A673 (cell line): ENCODE data around the gene SMAP2. TPM values are rescaled to one million over a fixed set of nuclear protein-coding genes. Genes with fewer than 3 reads are reported as not detected.

Source experiments
- BruUV-seq: library from RNA; stranded (reverse); fragments of 400-500 nt; replicated peaks from 2 replicates; lab custom pipeline; 2021; lab: Mats Ljungman, UMichigan
- CTCF ChIA-PET: fragments of 300-600 bp; sonication (Branson Sonifier 250); formaldehyde crosslinking; loops from one replicate; lab custom pipeline; 2022; ENCODE audit warnings: antibody characterized with exemption; lab: Charles Lee
- POLR2A ChIA-PET: fragments of 300-600 bp; sonication (Branson Sonifier 250); formaldehyde crosslinking; loops from one replicate; lab custom pipeline; 2022; ENCODE audit warnings: antibody characterized with exemption; ENCODE audit not compliant: low non-redundant PET; lab: Charles Lee
- DNase-seq: peaks from one replicate; pipeline ENCODE4 v3.0.0-alpha.2; 2015; ENCODE audit warnings: low spot score
- H3K27ac ChIP-seq: fragments of 200-600 bp; sonication (generic); 2 replicates; pipeline ENCODE4 v1.5.1; 2016; ENCODE audit warnings: mixed run types, low read depth, mild to moderate bottlenecking, mixed read lengths, antibody characterized with exemption, low read length; ENCODE audit not compliant: poor library complexity, severe bottlenecking
- H3K27me3 ChIP-seq: fragments of 200-600 bp; sonication (generic); replicated peaks from 2 replicates; pipeline ENCODE4 v1.6.1; 2017; ENCODE audit warnings: mixed run types, low read depth, mild to moderate bottlenecking, mixed read lengths, antibody characterized with exemption, low read length; ENCODE audit not compliant: insufficient read depth, poor library complexity
- H3K36me3 ChIP-seq: fragments of 200-600 bp; sonication (generic); 2 replicates; pipeline ENCODE4 v1.6.1; 2016; ENCODE audit warnings: mixed run types, mild to moderate bottlenecking, mixed read lengths, antibody characterized with exemption, low read length; ENCODE audit not compliant: insufficient read depth, poor library complexity, severe bottlenecking
- H3K4me1 ChIP-seq: fragments of 200-600 bp; sonication (generic); 2 replicates; pipeline ENCODE4 v1.6.1; 2017; ENCODE audit warnings: mixed run types, mild to moderate bottlenecking, mixed read lengths, antibody characterized with exemption, low read length; ENCODE audit not compliant: insufficient read depth, poor library complexity, severe bottlenecking
- H3K4me3 ChIP-seq: fragments of 200-600 bp; sonication (generic); 2 replicates; pipeline ENCODE4 v1.5.1; 2016; ENCODE audit warnings: low read depth, mixed run types, mild to moderate bottlenecking, mixed read lengths, low read length; ENCODE audit not compliant: poor library complexity, severe bottlenecking
- H3K9me3 ChIP-seq: fragments of 200-600 bp; sonication (generic); 2 replicates; pipeline ENCODE4 v1.6.1; 2016; ENCODE audit warnings: mixed run types, low read depth, mild to moderate bottlenecking, mixed read lengths, antibody characterized with exemption, low read length; ENCODE audit not compliant: poor library complexity, severe bottlenecking
- CTCF ChIP-seq: fragments of 300-800, 200-600 bp; sonication (generic); conservative IDR thresholded peaks from 2 replicates; pipeline ENCODE4 v1.5.1; 2017; ENCODE audit warnings: low read depth, mild to moderate bottlenecking, antibody characterized with exemption, low read length, moderate library complexity, mixed read lengths
- EZH2 ChIP-seq: fragments of 200-600 bp; sonication (generic); IDR thresholded peaks from 2 replicates; pipeline ENCODE4 v1.6.1; 2017; ENCODE audit warnings: borderline replicate concordance, low read depth, mild to moderate bottlenecking, mixed read lengths, antibody characterized with exemption, low read length; ENCODE audit not compliant: poor library complexity, severe bottlenecking
- intact Hi-C: fragments of 100-400 bp; cut with micrococcal nuclease; formaldehyde crosslinking; loops from one replicate; pipeline ENCODE4 v1.10.0; 2022; ENCODE audit not compliant: unreplicated experiment
- total RNA-seq: library from RNA; stranded (reverse); gene quantifications from 2 replicates; pipeline ENCODE4 v1.2.3, GENCODE V29; 2021

Gene SMAP2
- total RNA-seq, 1 experiment from 2014 or later, result 58.5 TPM

GRCh38 chr1:40350391-40350790 is 23.1 kb upstream of the SMAP2 start:
- Histone ChIP-seq H3K9me3 (no peaks in the 10 kb centered on the region), H3K36me3 (no peaks in the 10 kb centered on the region), H3K27me3 (no peaks in the 10 kb centered on the region), H3K4me1 (no peaks in the 10 kb centered on the region), H3K4me3 (no peak overlapping the region), H3K27ac (no peak overlapping the region)
- TF ChIP-seq CTCF (no peak), EZH2 (no peak)
- DNase-seq, result no peak
- no TSS peak for BruUV-seq
- CTCF ChIA-PET, result no interaction called here
- POLR2A ChIA-PET, result no interaction called here
- intact Hi-C loops, result no loop called here

- BruUV-seq, result no TSS peak
- Histone ChIP-seq H3K4me3 (no peak overlapping the region), H3K27me3 (no peaks in the 10 kb centered on the region), H3K9me3 (no peaks in the 10 kb centered on the region), H3K36me3 (no peaks in the 10 kb centered on the region), H3K4me1 (no peaks in the 10 kb centered on the region), H3K27ac (no peak overlapping the region)
- CTCF ChIA-PET, result interaction anchor here (0.8 kb wide), 1 partner anchor 198 kb away, joined by 3 read pairs; no protein-coding TSS in a partner anchor
- intact Hi-C loops, result no loop called here
- TF ChIP-seq EZH2 (no peak), CTCF (no peak)
- no peak for DNase-seq
- POLR2A ChIA-PET, result no interaction called here
Measured at GRCh38 chr1:40351124-40351523, 22.4 kb upstream of the SMAP2 start.

DNA sequence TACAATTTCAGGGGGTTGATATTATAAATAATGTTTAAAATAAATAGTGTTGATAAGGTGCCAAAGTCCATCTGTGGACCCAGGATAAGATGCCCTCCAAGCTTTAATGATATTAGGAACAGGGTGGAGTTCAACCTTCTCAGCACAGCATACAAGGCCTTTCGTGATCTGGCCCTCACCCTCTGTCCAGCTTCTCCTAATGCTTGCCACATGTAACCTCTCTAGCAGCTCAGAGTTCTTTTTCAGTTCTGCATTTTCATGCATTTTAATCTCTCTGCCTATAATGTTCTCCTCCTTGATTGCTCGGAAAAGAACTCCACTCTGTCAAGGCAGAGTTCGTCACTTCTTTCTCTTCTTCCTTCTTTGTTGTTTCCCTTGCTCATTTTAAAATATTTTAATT is 21.4 kb upstream of the SMAP2 start:
- BruUV-seq, result no TSS peak
- H3K27ac ChIP-seq, result no peak overlapping the region
- no peaks in the 10 kb centered on the region for H3K36me3 ChIP-seq
- no peaks in the 10 kb centered on the region for H3K27me3 ChIP-seq
- intact Hi-C loops, result no loop called here
- POLR2A ChIA-PET, result no interaction called here
- no peak for DNase-seq
- TF ChIP-seq CTCF, result no peak
- no peaks in the 10 kb centered on the region for H3K9me3 ChIP-seq
- H3K4me3 ChIP-seq, result no peak overlapping the region
- CTCF ChIA-PET, result interaction anchor here (0.8 to 1.0 kb wide), 2 partner anchors 13 to 199 kb away, joined by 3 read pairs; no protein-coding TSS in a partner anchor
- H3K4me1 ChIP-seq, result no peaks in the 10 kb centered on the region
